Nephron (organoid): ENCODE data around the gene GPR162.
"Not testable (repeated sequence)": the region's sequence is repeated elsewhere in the genome, so short reads cannot be mapped to it uniquely, and the experiment has no call there.

Source experiments
- H3K27ac Mint-ChIP-seq, 3 experiments: 2 replicates each; pipeline ENCODE4 v1.8.0; 2020; ENCODE audit warnings: mixed read lengths in 3 of 3, mild to moderate bottlenecking in 2 of 3, moderate library complexity in 1 of 3
- H3K27me3 Mint-ChIP-seq: 2 replicates; pipeline ENCODE4 v1.8.0; 2021; ENCODE audit warnings: low read depth, mild to moderate bottlenecking, moderate library complexity, mixed read lengths
- H3K36me3 Mint-ChIP-seq: 2 replicates; pipeline ENCODE4 v1.8.0; 2020; ENCODE audit warnings: low read depth, mixed read lengths
- H3K4me1 Mint-ChIP-seq: 2 replicates; pipeline ENCODE4 v1.8.0; 2020; ENCODE audit warnings: mixed read lengths
- H3K4me3 Mint-ChIP-seq, 3 experiments: 2 replicates each; pipeline ENCODE4 v1.8.0; 2020; ENCODE audit warnings: mild to moderate bottlenecking in 3 of 3, mixed read lengths in 3 of 3, moderate library complexity in 2 of 3
- H3K9me3 Mint-ChIP-seq: 2 replicates; pipeline ENCODE4 v1.8.0; 2020; ENCODE audit warnings: mixed read lengths
- TF ChIP-seq, protein P1 (sequence below), 3 experiments: fragments of 200-600 bp; sonication (generic); IDR thresholded peaks; one replicate each; pipeline ENCODE4 v1.5.0; 2021; ENCODE audit warnings: antibody characterized with exemption in 3 of 3; ENCODE audit not compliant: unreplicated experiment in 3 of 3

GPR162 gene

GRCh38 chr12:6868211-6869048 lies 46.8 kb downstream of the GPR162 start:
- H3K9me3 Mint-ChIP-seq: no peaks in the 10 kb centered on the region
- TF ChIP-seq, protein P1, sequence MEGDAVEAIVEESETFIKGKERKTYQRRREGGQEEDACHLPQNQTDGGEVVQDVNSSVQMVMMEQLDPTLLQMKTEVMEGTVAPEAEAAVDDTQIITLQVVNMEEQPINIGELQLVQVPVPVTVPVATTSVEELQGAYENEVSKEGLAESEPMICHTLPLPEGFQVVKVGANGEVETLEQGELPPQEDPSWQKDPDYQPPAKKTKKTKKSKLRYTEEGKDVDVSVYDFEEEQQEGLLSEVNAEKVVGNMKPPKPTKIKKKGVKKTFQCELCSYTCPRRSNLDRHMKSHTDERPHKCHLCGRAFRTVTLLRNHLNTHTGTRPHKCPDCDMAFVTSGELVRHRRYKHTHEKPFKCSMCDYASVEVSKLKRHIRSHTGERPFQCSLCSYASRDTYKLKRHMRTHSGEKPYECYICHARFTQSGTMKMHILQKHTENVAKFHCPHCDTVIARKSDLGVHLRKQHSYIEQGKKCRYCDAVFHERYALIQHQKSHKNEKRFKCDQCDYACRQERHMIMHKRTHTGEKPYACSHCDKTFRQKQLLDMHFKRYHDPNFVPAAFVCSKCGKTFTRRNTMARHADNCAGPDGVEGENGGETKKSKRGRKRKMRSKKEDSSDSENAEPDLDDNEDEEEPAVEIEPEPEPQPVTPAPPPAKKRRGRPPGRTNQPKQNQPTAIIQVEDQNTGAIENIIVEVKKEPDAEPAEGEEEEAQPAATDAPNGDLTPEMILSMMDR (IDR thresholded peaks at IDR 0.05; ENCODE audit: unreplicated experiment in 3 of 3): no peak
- H3K4me3 Mint-ChIP-seq: peak overlapping the region; percentile 93 to 95 (median 94)
- H3K4me1 Mint-ChIP-seq: peaks cover 37% of the 10 kb centered on the region
- peaks cover 46% of the 10 kb centered on the region for H3K36me3 Mint-ChIP-seq
- peaks cover 7% of the 10 kb centered on the region for H3K27me3 Mint-ChIP-seq
- H3K27ac Mint-ChIP-seq: peak overlapping the region; percentile 84 to 89 (median 89)

DNA sequence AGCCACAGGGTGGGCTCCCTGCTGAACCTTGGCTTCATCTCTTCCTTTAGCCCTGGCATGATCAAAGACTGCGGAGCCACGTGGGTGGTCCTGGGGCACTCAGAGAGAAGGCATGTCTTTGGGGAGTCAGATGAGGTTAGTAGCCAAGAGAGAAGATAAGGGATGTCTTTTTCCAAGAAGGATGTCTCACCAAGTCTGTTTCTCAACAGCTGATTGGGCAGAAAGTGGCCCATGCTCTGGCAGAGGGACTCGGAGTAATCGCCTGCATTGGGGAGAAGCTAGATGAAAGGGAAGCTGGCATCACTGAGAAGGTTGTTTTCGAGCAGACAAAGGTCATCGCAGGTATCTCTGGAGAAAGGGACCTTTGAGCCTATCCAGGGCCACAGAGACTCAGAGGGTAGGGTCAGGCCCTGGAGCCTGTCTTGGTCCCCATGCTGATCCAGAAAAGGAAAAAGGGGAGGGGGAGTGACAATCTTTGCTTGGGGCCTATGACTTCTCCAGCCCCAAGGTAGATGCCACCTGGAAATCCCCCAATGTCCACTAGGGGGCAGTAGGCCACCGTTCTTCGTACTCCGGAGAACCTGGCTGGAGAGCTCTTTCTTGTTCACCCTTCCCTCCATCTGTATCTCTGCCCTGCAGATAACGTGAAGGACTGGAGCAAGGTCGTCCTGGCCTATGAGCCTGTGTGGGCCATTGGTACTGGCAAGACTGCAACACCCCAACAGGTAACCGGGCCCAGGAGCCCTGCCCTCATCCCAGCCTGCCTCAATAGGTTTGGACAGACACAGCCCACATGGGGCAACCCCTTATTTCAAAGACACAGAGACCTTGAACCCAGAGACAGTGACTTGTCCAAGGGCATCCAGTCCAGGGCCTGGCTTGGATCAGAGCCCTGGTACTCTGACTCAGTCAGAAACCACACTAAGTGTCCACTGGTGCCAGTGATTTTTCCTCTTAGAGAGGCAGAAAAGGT lies 47.7 kb downstream of the GPR162 start:
- peak overlapping the region; percentile 84 to 89 (median 89) for H3K27ac Mint-ChIP-seq

DNA sequence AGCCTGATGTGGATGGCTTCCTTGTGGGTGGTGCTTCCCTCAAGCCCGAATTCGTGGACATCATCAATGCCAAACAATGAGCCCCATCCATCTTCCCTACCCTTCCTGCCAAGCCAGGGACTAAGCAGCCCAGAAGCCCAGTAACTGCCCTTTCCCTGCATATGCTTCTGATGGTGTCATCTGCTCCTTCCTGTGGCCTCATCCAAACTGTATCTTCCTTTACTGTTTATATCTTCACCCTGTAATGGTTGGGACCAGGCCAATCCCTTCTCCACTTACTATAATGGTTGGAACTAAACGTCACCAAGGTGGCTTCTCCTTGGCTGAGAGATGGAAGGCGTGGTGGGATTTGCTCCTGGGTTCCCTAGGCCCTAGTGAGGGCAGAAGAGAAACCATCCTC lies 48.7 kb downstream of the GPR162 start:
- H3K27ac Mint-ChIP-seq, H3K9me3 Mint-ChIP-seq, H3K27me3 Mint-ChIP-seq: not testable (repeated sequence)
- H3K4me1 Mint-ChIP-seq: peaks cover 42% of the 10 kb centered on the region
- peaks cover 32% of the 10 kb centered on the region for H3K36me3 Mint-ChIP-seq
- H3K4me3 Mint-ChIP-seq: peak overlapping the region; percentile 70 to 95 (median 94)

More for the DNA sequence above, 47.7 kb downstream of the GPR162 start:
- H3K27me3 Mint-ChIP-seq: peaks cover 7% of the 10 kb centered on the region
- H3K4me3 Mint-ChIP-seq: peak overlapping the region; percentile 93 to 95 (median 94)
- peaks cover 42% of the 10 kb centered on the region for H3K36me3 Mint-ChIP-seq
- peaks cover 42% of the 10 kb centered on the region for H3K4me1 Mint-ChIP-seq
- no peaks in the 10 kb centered on the region for H3K9me3 Mint-ChIP-seq
- TF ChIP-seq, protein P1 (IDR thresholded peaks at IDR 0.05; ENCODE audit: unreplicated experiment in 3 of 3): peak; percentile 89 to 93 (median 90)

- Mint-ChIP-seq H3K4me1 (peaks cover 40% of the 10 kb centered on the region), H3K27ac (peak overlapping the region in 2 of 3 experiments; percentile 25 to 74), H3K9me3 (no peaks in the 10 kb centered on the region), H3K27me3 (peaks cover 7% of the 10 kb centered on the region), H3K4me3 (peak overlapping the region; percentile 87 to 95 (median 95)), H3K36me3 (peaks cover 29% of the 10 kb centered on the region)
- TF ChIP-seq, protein P1 (IDR thresholded peaks at IDR 0.05; ENCODE audit: unreplicated experiment in 3 of 3): no peak
These were observed 49.7 kb downstream of the GPR162 start for GRCh38 chr12:6871052-6871957.

GRCh38 chr12:6872073-6873048 lies 50.7 kb downstream of the GPR162 start:
- Mint-ChIP-seq H3K4me1 (peaks cover 36% of the 10 kb centered on the region), H3K27me3 (peaks cover 7% of the 10 kb centered on the region), H3K27ac (peak overlapping the region; percentile 25 to 74 (median 55)), H3K4me3 (peak overlapping the region; percentile 87 to 95 (median 95)), H3K9me3 (no peaks in the 10 kb centered on the region), H3K36me3 (peaks cover 30% of the 10 kb centered on the region)
- TF ChIP-seq, protein P1 (IDR thresholded peaks at IDR 0.05; ENCODE audit: unreplicated experiment in 3 of 3): peak; percentile 97 to 98 (median 97)
